ENCODE results near the gene CLEC4A. TPM values are rescaled to one million over a fixed set of nuclear protein-coding genes. Genes with fewer than 3 reads are reported as not detected.
"Not testable (repeated sequence)": the region's sequence is repeated elsewhere in the genome, so short reads cannot be mapped to it uniquely, and the experiment has no call there.

The CLEC4A gene
- polyA plus RNA-seq, 1 donor from 2014 or later, result 4.1 TPM

DNA sequence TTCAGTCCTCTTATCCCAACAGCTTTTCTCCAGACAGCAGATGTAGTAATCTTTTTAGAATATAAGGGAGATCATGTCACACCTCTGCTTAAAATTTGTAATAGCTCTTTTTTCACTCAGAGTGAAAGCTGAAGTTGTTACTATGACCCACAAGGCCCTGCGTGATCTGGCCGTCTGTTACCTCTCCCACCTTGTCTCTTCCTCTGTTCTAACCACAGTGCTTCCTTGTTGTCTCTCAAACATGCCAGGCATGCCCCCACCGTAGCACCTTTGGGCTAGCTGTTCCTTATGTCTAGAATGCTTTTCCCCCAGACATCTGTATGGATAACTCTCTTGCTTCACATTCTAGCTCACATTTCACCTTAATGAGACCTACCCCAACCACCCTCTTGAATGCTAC lies 34.8 kb upstream of the CLEC4A start:
- Histone ChIP-seq H2AFZ (ENCODE audit: low read depth, low read length) (no peak overlapping the region), H3K27ac (ENCODE audit: low read length) (no peak overlapping the region), H3F3A (ENCODE audit: insufficient read depth, low read length, poor library complexity, severe bottlenecking) (no peaks in the 10 kb centered on the region), H3K27me3 (ENCODE audit: insufficient read depth, low read depth, low read length) (no peaks in the 10 kb centered on the region), H3K36me3 (ENCODE audit: insufficient read depth, low read length) (no peaks in the 10 kb centered on the region), H3K4me3 (ENCODE audit: low read length) (no peak overlapping the region), H3K9me3 (ENCODE audit: low read length) (no peaks in the 10 kb centered on the region), H3K9ac (ENCODE audit: low read length) (no peak overlapping the region), H3K4me2 (ENCODE audit: low read length) (no peak overlapping the region), H4K20me1 (ENCODE audit: insufficient read depth) (no peaks in the 10 kb centered on the region), H3K9me2 (ENCODE audit: insufficient read depth, low read length) (no peaks in the 10 kb centered on the region), H3K79me2 (replicated peaks; ENCODE audit: insufficient read depth, low read length) (peaks cover 56% of the 10 kb centered on the region)
- TF ChIP-seq SMC3 (conservative IDR thresholded peaks at IDR 0.05; ENCODE audit: poor library complexity), result no peak
- TF ChIP-seq TAF1 (IDR thresholded peaks at IDR 0.05; ENCODE audit: low read depth), result no peak
- no peak for TF ChIP-seq EZH2 (IDR thresholded peaks at IDR 0.05; ENCODE audit: borderline replicate concordance, insufficient read depth, low read length, poor library complexity, severe bottlenecking)
- no peak for TF ChIP-seq EP300 (conservative IDR thresholded peaks at IDR 0.05; ENCODE audit: poor library complexity, severe bottlenecking)
- TF ChIP-seq RAD21 (conservative IDR thresholded peaks at IDR 0.05), result no peak
- TF ChIP-seq, protein P1, sequence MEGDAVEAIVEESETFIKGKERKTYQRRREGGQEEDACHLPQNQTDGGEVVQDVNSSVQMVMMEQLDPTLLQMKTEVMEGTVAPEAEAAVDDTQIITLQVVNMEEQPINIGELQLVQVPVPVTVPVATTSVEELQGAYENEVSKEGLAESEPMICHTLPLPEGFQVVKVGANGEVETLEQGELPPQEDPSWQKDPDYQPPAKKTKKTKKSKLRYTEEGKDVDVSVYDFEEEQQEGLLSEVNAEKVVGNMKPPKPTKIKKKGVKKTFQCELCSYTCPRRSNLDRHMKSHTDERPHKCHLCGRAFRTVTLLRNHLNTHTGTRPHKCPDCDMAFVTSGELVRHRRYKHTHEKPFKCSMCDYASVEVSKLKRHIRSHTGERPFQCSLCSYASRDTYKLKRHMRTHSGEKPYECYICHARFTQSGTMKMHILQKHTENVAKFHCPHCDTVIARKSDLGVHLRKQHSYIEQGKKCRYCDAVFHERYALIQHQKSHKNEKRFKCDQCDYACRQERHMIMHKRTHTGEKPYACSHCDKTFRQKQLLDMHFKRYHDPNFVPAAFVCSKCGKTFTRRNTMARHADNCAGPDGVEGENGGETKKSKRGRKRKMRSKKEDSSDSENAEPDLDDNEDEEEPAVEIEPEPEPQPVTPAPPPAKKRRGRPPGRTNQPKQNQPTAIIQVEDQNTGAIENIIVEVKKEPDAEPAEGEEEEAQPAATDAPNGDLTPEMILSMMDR (IDR thresholded peaks at IDR 0.05; ENCODE audit: poor library complexity, severe bottlenecking), result no peak
- TF ChIP-seq, protein P2, sequence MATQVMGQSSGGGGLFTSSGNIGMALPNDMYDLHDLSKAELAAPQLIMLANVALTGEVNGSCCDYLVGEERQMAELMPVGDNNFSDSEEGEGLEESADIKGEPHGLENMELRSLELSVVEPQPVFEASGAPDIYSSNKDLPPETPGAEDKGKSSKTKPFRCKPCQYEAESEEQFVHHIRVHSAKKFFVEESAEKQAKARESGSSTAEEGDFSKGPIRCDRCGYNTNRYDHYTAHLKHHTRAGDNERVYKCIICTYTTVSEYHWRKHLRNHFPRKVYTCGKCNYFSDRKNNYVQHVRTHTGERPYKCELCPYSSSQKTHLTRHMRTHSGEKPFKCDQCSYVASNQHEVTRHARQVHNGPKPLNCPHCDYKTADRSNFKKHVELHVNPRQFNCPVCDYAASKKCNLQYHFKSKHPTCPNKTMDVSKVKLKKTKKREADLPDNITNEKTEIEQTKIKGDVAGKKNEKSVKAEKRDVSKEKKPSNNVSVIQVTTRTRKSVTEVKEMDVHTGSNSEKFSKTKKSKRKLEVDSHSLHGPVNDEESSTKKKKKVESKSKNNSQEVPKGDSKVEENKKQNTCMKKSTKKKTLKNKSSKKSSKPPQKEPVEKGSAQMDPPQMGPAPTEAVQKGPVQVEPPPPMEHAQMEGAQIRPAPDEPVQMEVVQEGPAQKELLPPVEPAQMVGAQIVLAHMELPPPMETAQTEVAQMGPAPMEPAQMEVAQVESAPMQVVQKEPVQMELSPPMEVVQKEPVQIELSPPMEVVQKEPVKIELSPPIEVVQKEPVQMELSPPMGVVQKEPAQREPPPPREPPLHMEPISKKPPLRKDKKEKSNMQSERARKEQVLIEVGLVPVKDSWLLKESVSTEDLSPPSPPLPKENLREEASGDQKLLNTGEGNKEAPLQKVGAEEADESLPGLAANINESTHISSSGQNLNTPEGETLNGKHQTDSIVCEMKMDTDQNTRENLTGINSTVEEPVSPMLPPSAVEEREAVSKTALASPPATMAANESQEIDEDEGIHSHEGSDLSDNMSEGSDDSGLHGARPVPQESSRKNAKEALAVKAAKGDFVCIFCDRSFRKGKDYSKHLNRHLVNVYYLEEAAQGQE (IDR thresholded peaks at IDR 0.05; ENCODE audit: borderline replicate concordance), result no peak
- TF ChIP-seq MXI1 (conservative IDR thresholded peaks at IDR 0.05; ENCODE audit: poor library complexity, severe bottlenecking), result no peak
- no peak for TF ChIP-seq POLR2AphosphoS5 (IDR thresholded peaks at IDR 0.05)

DNA sequence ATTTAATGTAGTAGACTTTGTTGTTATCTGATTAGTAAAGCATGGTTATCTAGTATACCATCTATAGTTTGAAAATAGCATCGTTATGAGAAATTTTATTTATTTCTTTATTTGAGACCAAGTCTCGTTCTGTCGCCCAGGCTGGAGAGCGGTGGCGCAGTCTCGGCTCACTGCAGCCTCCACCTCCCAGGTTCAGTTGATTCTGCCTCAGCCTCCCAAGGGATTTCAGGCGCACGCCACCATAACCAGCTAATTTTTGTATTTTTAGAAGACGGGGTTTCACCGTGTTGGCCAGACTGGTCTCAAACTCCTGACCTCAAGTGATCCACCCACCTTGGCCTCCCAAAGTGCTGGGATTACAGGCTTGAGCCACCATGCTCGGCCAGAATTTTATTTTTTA lies 34.1 kb upstream of the CLEC4A start:
- H3K36me3 ChIP-seq (ENCODE audit: insufficient read depth, low read length); H2AFZ ChIP-seq (ENCODE audit: low read depth, low read length); H4K20me1 ChIP-seq (ENCODE audit: insufficient read depth); H3K9me2 ChIP-seq (ENCODE audit: insufficient read depth, low read length); H3K4me2 ChIP-seq (ENCODE audit: low read length); H3K9me3 ChIP-seq (ENCODE audit: low read length); H3K27me3 ChIP-seq (ENCODE audit: insufficient read depth, low read depth, low read length); H3F3A ChIP-seq (ENCODE audit: insufficient read depth, low read length, poor library complexity, severe bottlenecking); H3K9ac ChIP-seq (ENCODE audit: low read length); H3K4me3 ChIP-seq (ENCODE audit: low read length); H3K27ac ChIP-seq (ENCODE audit: low read length): not testable (repeated sequence)
- peaks cover 49% of the 10 kb centered on the region for H3K79me2 ChIP-seq (replicated peaks; ENCODE audit: insufficient read depth, low read length)

DNA sequence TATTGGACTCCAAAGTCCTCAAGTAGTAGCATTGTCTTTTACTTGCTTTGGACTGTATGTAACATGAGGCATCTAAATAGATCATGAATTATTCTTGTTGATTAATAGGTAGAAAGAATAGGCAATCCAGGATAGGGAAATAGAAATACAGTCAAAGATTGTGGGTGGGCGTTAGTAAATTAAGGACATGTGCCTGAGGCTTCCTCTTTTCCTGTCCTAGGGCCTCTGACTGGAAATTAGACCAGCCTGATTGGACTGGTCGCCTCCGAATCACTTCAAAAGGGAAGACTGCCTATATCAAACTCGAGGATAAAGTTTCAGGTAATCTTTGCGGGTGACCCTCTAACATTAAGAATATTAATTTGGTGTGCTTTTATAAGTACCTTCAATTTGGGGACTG lies 33.7 kb upstream of the CLEC4A start:
- Histone ChIP-seq H3K27me3 (ENCODE audit: insufficient read depth, low read depth, low read length) (no peaks in the 10 kb centered on the region), H3K9me3 (ENCODE audit: low read length) (no peaks in the 10 kb centered on the region), H3K4me2 (ENCODE audit: low read length) (no peak overlapping the region), H2AFZ (ENCODE audit: low read depth, low read length) (no peak overlapping the region), H3F3A (ENCODE audit: insufficient read depth, low read length, poor library complexity, severe bottlenecking) (no peaks in the 10 kb centered on the region), H3K36me3 (ENCODE audit: insufficient read depth, low read length) (peaks cover 6% of the 10 kb centered on the region), H3K9ac (ENCODE audit: low read length) (no peak overlapping the region), H4K20me1 (ENCODE audit: insufficient read depth) (no peaks in the 10 kb centered on the region), H3K79me2 (replicated peaks; ENCODE audit: insufficient read depth, low read length) (peaks cover 44% of the 10 kb centered on the region), H3K27ac (ENCODE audit: low read length) (no peak overlapping the region), H3K4me3 (ENCODE audit: low read length) (no peak overlapping the region), H3K9me2 (ENCODE audit: insufficient read depth, low read length) (no peaks in the 10 kb centered on the region)
- TF ChIP-seq, protein P1 (IDR thresholded peaks at IDR 0.05; ENCODE audit: poor library complexity, severe bottlenecking), result no peak
- TF ChIP-seq TAF1 (IDR thresholded peaks at IDR 0.05; ENCODE audit: low read depth) (no peak), RAD21 (conservative IDR thresholded peaks at IDR 0.05) (no peak)
